ENCODE data around the gene MEIS2. TPM values are rescaled to one million over a fixed set of nuclear protein-coding genes. Genes with fewer than 3 reads are reported as not detected.

Gene MEIS2
- total RNA-seq, 5 donors from 2014 or later (not counting 1 experiment from before 2014, with no cell fraction given), result 0.38 to 0.54 TPM; not detected in 3

DNA sequence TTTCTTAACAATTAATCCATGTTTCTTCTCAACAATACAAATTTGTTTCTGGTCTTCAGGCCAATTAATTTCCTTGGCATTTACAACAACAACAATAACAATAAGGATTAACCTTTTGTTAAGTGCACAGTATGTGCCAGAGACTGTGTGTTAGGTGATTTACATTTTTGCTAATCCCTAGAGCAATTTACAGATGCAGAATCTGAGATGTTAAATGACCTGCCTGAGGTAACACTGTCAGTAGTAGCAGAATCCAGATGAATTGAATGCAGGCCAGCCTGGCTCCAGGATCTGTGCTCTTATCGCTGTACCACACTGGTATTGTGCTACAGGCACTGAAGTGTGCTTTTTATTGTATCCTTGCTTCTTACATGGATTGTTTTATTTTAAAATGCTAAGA, 122.2 kb downstream of the MEIS2 start:
- H3K36me3 ChIP-seq (ENCODE audit: control insufficient read depth in 2 of 2, extremely low read depth in 1 of 2, insufficient read depth in 1 of 2, low read length in 1 of 2), result no peaks in the 10 kb centered on the region
- no peaks in the 10 kb centered on the region for H3K4me1 ChIP-seq (ENCODE audit: control insufficient read depth in 1 of 2, extremely low read depth in 1 of 2, insufficient read depth in 2 of 2, low read length in 2 of 2)
- H3K9me3 ChIP-seq, result no peaks in the 10 kb centered on the region
- no peak overlapping the region for H3K4me3 Mint-ChIP-seq
- no peaks in the 10 kb centered on the region for H3K27me3 Mint-ChIP-seq
- no peaks in the 10 kb centered on the region for H3K4me1 Mint-ChIP-seq
- ATAC-seq (replicated peaks in 1 of 4) (no peak), DNase-seq (no peak)
- no peak overlapping the region for H3K27ac ChIP-seq (ENCODE audit: low read length)
- no peaks in the 10 kb centered on the region for H3K27me3 ChIP-seq (replicated peaks in 1 of 2; ENCODE audit: control insufficient read depth in 2 of 2, extremely low read depth in 1 of 2, insufficient read depth in 2 of 2, low read length in 1 of 2)
- ChIA-PET CTCF (no interaction called here), POLR2A (no interaction called here)
- no peak overlapping the region for H3K4me3 ChIP-seq (ENCODE audit: control insufficient read depth in 1 of 2, extremely low read depth in 1 of 2, low read length in 1 of 2)
- H3K36me3 Mint-ChIP-seq, result no peaks in the 10 kb centered on the region
- no peak overlapping the region for H3K27ac Mint-ChIP-seq
- H3K9me3 Mint-ChIP-seq, result peaks cover 0 to 7% (median 4%) of the 10 kb centered on the region in 3 donors
- whole genome bisulfite sequencing (ENCODE audit: insufficient coverage), result no CpG with 5 or more reads among the region's 1 CpG

- DNase-seq (no peak), ATAC-seq (replicated peaks in 1 of 4) (no peak)
- no peaks in the 10 kb centered on the region for H3K9me3 ChIP-seq
- no peaks in the 10 kb centered on the region for H3K27me3 ChIP-seq (replicated peaks in 1 of 2; ENCODE audit: control insufficient read depth in 2 of 2, extremely low read depth in 1 of 2, insufficient read depth in 2 of 2, low read length in 1 of 2)
- H3K4me1 Mint-ChIP-seq, result no peaks in the 10 kb centered on the region
- no peaks in the 10 kb centered on the region for H3K4me1 ChIP-seq (ENCODE audit: control insufficient read depth in 1 of 2, extremely low read depth in 1 of 2, insufficient read depth in 2 of 2, low read length in 2 of 2)
- POLR2A ChIA-PET, result no interaction called here
- CTCF ChIA-PET, result no interaction called here
- H3K36me3 ChIP-seq (ENCODE audit: control insufficient read depth in 2 of 2, extremely low read depth in 1 of 2, insufficient read depth in 1 of 2, low read length in 1 of 2), result no peaks in the 10 kb centered on the region
- no peak overlapping the region for H3K4me3 Mint-ChIP-seq
- H3K27me3 Mint-ChIP-seq, result no peaks in the 10 kb centered on the region
- H3K27ac Mint-ChIP-seq, result no peak overlapping the region
- no peak overlapping the region for H3K27ac ChIP-seq (ENCODE audit: low read length)
- no peak overlapping the region for H3K4me3 ChIP-seq (ENCODE audit: control insufficient read depth in 1 of 2, extremely low read depth in 1 of 2, low read length in 1 of 2)
- no peaks in the 10 kb centered on the region for H3K36me3 Mint-ChIP-seq
- peaks cover 0 to 2% (median 2%) of the 10 kb centered on the region in 3 donors for H3K9me3 Mint-ChIP-seq
Observed at GRCh38 chr15:36977659-36978058, 122.7 kb downstream of the MEIS2 start.

DNA sequence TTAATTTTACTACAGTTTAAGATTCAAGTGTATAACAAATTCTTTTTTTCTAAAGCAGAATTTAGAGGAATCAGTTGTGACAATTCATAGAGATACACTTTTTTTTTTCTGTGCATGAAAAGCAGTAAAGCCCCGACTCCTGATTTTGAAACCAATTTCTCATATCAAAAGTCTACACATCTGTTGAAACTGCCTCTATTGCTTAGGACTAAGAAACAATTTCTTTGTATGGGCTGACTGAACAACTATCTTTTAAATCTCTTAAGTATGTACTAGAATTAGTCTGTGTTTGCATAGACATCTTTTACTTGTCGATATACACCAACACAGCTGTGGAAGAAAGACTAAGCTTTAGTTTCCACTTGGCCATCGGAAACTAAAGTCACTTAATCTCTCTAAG, 127.6 kb downstream of the MEIS2 start:
- CTCF ChIA-PET, result interaction anchor here in 1 of 2 donors (0.5 kb wide), 1 partner anchor 23 kb away, joined by 4 read pairs; no protein-coding TSS in a partner anchor
- DNase-seq, result no peak
- H3K27me3 Mint-ChIP-seq, result no peaks in the 10 kb centered on the region
- no peaks in the 10 kb centered on the region for H3K9me3 Mint-ChIP-seq
- Histone ChIP-seq H3K9me3 (no peaks in the 10 kb centered on the region), H3K27me3 (replicated peaks in 1 of 2; ENCODE audit: control insufficient read depth in 2 of 2, extremely low read depth in 1 of 2, insufficient read depth in 2 of 2, low read length in 1 of 2) (no peaks in the 10 kb centered on the region), H3K4me3 (ENCODE audit: control insufficient read depth in 1 of 2, extremely low read depth in 1 of 2, low read length in 1 of 2) (no peak overlapping the region), H3K4me1 (ENCODE audit: control insufficient read depth in 1 of 2, extremely low read depth in 1 of 2, insufficient read depth in 2 of 2, low read length in 2 of 2) (no peaks in the 10 kb centered on the region), H3K36me3 (ENCODE audit: control insufficient read depth in 2 of 2, extremely low read depth in 1 of 2, insufficient read depth in 1 of 2, low read length in 1 of 2) (no peaks in the 10 kb centered on the region), H3K27ac (ENCODE audit: low read length) (no peak overlapping the region)
- WGBS (ENCODE audit: insufficient coverage), result no CpG with 5 or more reads among the region's 3 CpGs
- no peak for ATAC-seq (replicated peaks in 1 of 4)
- H3K36me3 Mint-ChIP-seq, result no peaks in the 10 kb centered on the region
- POLR2A ChIA-PET, result no interaction called here
- no peak overlapping the region for H3K4me3 Mint-ChIP-seq
- H3K27ac Mint-ChIP-seq, result no peak overlapping the region
- no peaks in the 10 kb centered on the region for H3K4me1 Mint-ChIP-seq

GRCh38 chr15:36970522-36970921, 129.8 kb downstream of the MEIS2 start:
- no peak for ATAC-seq (replicated peaks in 1 of 4)
- Mint-ChIP-seq H3K27me3 (no peaks in the 10 kb centered on the region), H3K36me3 (no peaks in the 10 kb centered on the region), H3K27ac (no peak overlapping the region), H3K9me3 (no peaks in the 10 kb centered on the region), H3K4me1 (no peaks in the 10 kb centered on the region), H3K4me3 (no peak overlapping the region)
- H3K4me3 ChIP-seq (ENCODE audit: control insufficient read depth in 1 of 2, extremely low read depth in 1 of 2, low read length in 1 of 2), result no peak overlapping the region
- H3K4me1 ChIP-seq (ENCODE audit: control insufficient read depth in 1 of 2, extremely low read depth in 1 of 2, insufficient read depth in 2 of 2, low read length in 2 of 2), result no peaks in the 10 kb centered on the region
- no peak for DNase-seq
- ChIA-PET POLR2A (no interaction called here), CTCF (no interaction called here)
- H3K9me3 ChIP-seq, result no peaks in the 10 kb centered on the region
- H3K27ac ChIP-seq (ENCODE audit: low read length), result no peak overlapping the region
- WGBS (ENCODE audit: insufficient coverage), result 100% methylated on average over 1 of the region's 5 CpGs
- H3K36me3 ChIP-seq (ENCODE audit: control insufficient read depth in 2 of 2, extremely low read depth in 1 of 2, insufficient read depth in 1 of 2, low read length in 1 of 2), result no peaks in the 10 kb centered on the region
- no peaks in the 10 kb centered on the region for H3K27me3 ChIP-seq (replicated peaks in 1 of 2; ENCODE audit: control insufficient read depth in 2 of 2, extremely low read depth in 1 of 2, insufficient read depth in 2 of 2, low read length in 1 of 2)

DNA sequence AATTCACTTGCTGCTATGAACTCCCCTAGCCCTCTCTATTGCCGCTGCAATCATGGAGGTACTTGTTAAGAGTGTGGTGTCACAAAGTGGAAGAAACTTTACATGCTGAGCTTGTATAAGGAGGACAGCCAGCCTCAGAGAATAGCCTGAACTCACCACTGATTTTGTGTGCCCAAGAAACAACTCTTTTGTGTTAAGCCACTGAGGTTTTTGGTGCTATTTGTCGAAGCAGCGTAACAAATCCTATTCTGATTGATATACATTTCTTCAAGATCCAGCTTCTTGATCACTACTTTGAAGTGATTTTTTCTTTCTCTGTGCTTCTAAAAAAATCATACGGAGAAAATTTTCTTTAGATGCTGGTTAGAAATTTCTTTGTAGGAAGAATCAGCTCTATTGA, 132.4 kb downstream of the MEIS2 start:
- no peaks in the 10 kb centered on the region for H3K27me3 ChIP-seq (replicated peaks in 1 of 2; ENCODE audit: control insufficient read depth in 2 of 2, extremely low read depth in 1 of 2, insufficient read depth in 2 of 2, low read length in 1 of 2)
- ATAC-seq (replicated peaks in 1 of 4) (no peak), DNase-seq (no peak)
- Mint-ChIP-seq H3K4me1 (no peaks in the 10 kb centered on the region), H3K27ac (no peak overlapping the region), H3K36me3 (no peaks in the 10 kb centered on the region), H3K9me3 (no peaks in the 10 kb centered on the region), H3K4me3 (no peak overlapping the region), H3K27me3 (no peaks in the 10 kb centered on the region)
- H3K27ac ChIP-seq (ENCODE audit: low read length), result no peak overlapping the region
- no CpG with 5 or more reads among the region's 4 CpGs for WGBS (ENCODE audit: insufficient coverage)
- no peaks in the 10 kb centered on the region for H3K36me3 ChIP-seq (ENCODE audit: control insufficient read depth in 2 of 2, extremely low read depth in 1 of 2, insufficient read depth in 1 of 2, low read length in 1 of 2)
- no peak overlapping the region for H3K4me3 ChIP-seq (ENCODE audit: control insufficient read depth in 1 of 2, extremely low read depth in 1 of 2, low read length in 1 of 2)
- POLR2A ChIA-PET, result no interaction called here
- no peaks in the 10 kb centered on the region for H3K4me1 ChIP-seq (ENCODE audit: control insufficient read depth in 1 of 2, extremely low read depth in 1 of 2, insufficient read depth in 2 of 2, low read length in 2 of 2)
- CTCF ChIA-PET, result no interaction called here
- no peaks in the 10 kb centered on the region for H3K9me3 ChIP-seq

DNA sequence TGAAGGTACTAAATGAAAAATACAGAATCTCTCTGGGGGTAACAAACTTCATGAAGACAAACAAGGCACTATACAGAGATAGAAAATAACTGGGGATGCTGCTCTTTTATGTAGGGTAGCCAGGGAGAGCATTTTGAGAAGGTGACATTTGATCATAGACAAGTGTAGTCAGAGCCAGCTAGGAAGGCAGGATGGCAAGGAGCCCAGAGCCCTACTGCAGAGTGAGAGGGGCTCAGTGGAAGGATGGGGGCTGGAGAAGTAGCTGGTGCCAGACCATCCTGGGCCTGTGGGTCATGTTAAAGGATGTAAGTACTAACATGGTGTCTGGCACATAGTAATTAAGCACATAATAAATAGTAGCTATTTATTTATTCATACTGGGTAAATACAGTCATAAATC, 133.6 kb downstream of the MEIS2 start:
- H3K27me3 ChIP-seq (replicated peaks in 1 of 2; ENCODE audit: control insufficient read depth in 2 of 2, extremely low read depth in 1 of 2, insufficient read depth in 2 of 2, low read length in 1 of 2), result no peaks in the 10 kb centered on the region
- no peaks in the 10 kb centered on the region for H3K4me1 Mint-ChIP-seq
- H3K4me3 ChIP-seq (ENCODE audit: control insufficient read depth in 1 of 2, extremely low read depth in 1 of 2, low read length in 1 of 2), result no peak overlapping the region
- no peak for ATAC-seq (replicated peaks in 1 of 4)
- ChIA-PET POLR2A (no interaction called here), CTCF (no interaction called here)
- H3K9me3 Mint-ChIP-seq, result no peaks in the 10 kb centered on the region
- no peaks in the 10 kb centered on the region for H3K4me1 ChIP-seq (ENCODE audit: control insufficient read depth in 1 of 2, extremely low read depth in 1 of 2, insufficient read depth in 2 of 2, low read length in 2 of 2)
- H3K27ac ChIP-seq (ENCODE audit: low read length), result no peak overlapping the region
- H3K36me3 ChIP-seq (ENCODE audit: control insufficient read depth in 2 of 2, extremely low read depth in 1 of 2, insufficient read depth in 1 of 2, low read length in 1 of 2), result no peaks in the 10 kb centered on the region
- no peak overlapping the region for H3K27ac Mint-ChIP-seq
- H3K27me3 Mint-ChIP-seq, result no peaks in the 10 kb centered on the region
- H3K9me3 ChIP-seq, result no peaks in the 10 kb centered on the region
- H3K4me3 Mint-ChIP-seq, result no peak overlapping the region
- no peaks in the 10 kb centered on the region for H3K36me3 Mint-ChIP-seq
- no peak for DNase-seq

GRCh38 chr15:36965570-36966342, 134.6 kb downstream of the MEIS2 start:
- H3K9me3 Mint-ChIP-seq, result no peaks in the 10 kb centered on the region
- Histone ChIP-seq H3K27me3 (replicated peaks in 1 of 2; ENCODE audit: control insufficient read depth in 2 of 2, extremely low read depth in 1 of 2, insufficient read depth in 2 of 2, low read length in 1 of 2) (no peaks in the 10 kb centered on the region), H3K4me3 (ENCODE audit: control insufficient read depth in 1 of 2, extremely low read depth in 1 of 2, low read length in 1 of 2) (no peak overlapping the region), H3K9me3 (no peaks in the 10 kb centered on the region), H3K36me3 (ENCODE audit: control insufficient read depth in 2 of 2, extremely low read depth in 1 of 2, insufficient read depth in 1 of 2, low read length in 1 of 2) (no peaks in the 10 kb centered on the region), H3K27ac (ENCODE audit: low read length) (no peak overlapping the region), H3K4me1 (ENCODE audit: control insufficient read depth in 1 of 2, extremely low read depth in 1 of 2, insufficient read depth in 2 of 2, low read length in 2 of 2) (no peaks in the 10 kb centered on the region)
- no CpG with 5 or more reads among the region's 4 CpGs for WGBS (ENCODE audit: insufficient coverage)
- ChIA-PET POLR2A (interaction anchor here in 1 of 2 donors (0.7 kb wide), 1 partner anchor 37 kb away, joined by 3 read pairs; no protein-coding TSS in a partner anchor), CTCF (no interaction called here)
- H3K4me3 Mint-ChIP-seq, result no peak overlapping the region
- H3K27me3 Mint-ChIP-seq, result no peaks in the 10 kb centered on the region
- no peaks in the 10 kb centered on the region for H3K36me3 Mint-ChIP-seq
- no peak for DNase-seq
- H3K4me1 Mint-ChIP-seq, result no peaks in the 10 kb centered on the region
- no peak overlapping the region for H3K27ac Mint-ChIP-seq
- no peak for ATAC-seq (replicated peaks in 1 of 4)

All from T-cell (primary cell).